NCI-H2107 treated with DMSO at 0.1 percent for 48 hours (cell line): ENCODE measurements around the gene KMT5B.
"Not testable (repeated sequence)": the region's sequence is repeated elsewhere in the genome, so short reads cannot be mapped to it uniquely, and the experiment has no call there.

ENCODE experiments used
- DNase-seq: peaks from one replicate; lab custom pipeline; 2025; ENCODE audit not compliant: unreplicated experiment; lab: John Stamatoyannopoulos, UW

Gene KMT5B

DNA sequence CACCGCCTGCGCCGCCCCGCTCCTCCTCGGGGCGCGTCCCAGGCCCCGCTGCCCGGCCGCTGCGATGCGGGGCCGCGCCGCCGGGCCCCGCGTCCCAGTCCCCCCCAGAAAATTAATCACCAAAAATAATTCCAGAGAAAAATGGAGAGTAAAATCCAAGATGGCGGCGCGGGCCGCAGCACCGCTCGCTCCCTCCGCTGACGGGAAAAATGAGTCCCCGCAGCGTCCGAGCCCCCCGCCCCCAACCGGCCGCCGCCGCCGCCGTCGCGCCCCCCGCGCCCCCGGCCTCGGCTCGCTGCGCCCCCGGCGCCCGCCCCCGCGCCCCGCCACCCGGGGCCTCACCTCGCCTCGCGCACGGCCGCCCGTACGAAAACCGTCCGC is at the start of gene KMT5B:
Gene KMT5B (minus strand): TSS at position 162 of the 381 bp plus-strand sequence. CDS start 23,220 bp downstream, outside the sequence.
- no peak for DNase-seq

DNA sequence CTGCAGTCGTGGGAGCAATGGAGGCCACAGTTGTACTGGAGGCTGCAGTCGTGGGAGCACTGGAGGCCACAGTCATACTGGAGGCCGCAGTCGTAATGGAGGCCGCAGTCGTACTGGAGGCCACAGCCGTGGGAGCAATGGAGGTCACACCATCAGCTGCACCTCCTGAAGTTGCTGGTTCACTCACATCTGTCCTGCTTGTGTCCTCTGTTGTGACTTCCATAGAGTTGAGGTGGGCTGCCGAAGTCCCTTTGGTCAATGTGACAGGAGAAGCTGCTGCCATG is 49.4 kb upstream of the KMT5B start:
- DNase-seq: no peak

DNA sequence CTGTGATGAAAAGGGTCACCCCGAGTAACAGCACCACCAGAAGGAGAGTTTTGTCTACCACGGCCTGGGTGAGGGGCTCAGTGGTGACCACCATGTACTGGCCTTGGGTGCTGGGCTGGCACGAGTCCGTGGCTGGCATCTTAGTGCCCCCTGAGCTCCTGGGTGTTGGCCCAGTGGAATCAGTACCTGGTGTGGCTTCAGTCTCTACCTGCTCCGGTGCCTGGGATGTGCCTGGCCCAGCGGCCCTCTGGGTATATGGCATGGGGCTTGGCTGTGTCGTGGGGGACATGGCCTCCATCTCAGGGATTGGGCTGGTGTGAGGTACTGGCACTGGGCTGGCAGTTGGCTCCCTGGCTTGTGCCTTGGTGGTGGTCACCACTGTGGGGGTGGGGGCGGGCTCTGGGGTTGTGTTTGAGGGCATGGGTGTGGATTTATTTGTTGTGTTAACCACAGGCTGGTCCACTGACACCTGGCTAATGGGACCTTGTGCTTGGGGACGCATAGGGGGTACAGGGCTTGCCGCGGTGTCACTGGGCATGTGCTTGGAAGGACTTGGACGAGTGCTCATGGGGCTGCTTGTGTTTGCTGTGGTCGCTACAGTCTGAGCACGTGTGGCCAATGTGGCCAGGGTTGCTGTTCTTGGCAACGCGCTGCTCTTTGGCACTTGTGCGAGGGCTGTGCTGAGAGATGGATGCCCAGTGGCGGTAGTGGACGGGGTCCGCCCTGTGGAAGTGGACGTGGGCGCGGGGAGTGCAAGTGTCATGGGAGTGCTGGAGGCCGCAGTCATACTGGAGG is 48.9 kb upstream of the KMT5B start:
- DNase-seq: no peak

DNA sequence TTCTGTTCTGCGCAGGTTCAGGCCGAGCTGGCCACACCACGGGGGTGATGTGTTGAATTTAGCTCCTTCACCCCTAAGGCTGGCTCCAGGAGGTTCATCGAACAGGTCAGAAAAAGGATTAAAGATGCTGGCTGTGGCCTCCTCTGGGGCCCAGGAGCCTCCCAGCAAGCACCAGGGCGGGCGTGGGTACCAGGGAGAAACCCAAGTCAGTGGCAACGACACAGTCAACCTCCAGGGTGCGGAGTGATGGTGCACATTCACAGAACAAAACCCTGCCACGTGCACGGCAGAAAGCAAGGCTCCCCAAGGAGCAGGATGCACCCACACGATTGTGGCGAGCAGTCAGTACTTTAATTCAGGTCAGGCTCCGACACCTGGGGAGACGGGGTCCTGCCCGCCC is 47.9 kb upstream of the KMT5B start:
- DNase-seq: no peak

DNA sequence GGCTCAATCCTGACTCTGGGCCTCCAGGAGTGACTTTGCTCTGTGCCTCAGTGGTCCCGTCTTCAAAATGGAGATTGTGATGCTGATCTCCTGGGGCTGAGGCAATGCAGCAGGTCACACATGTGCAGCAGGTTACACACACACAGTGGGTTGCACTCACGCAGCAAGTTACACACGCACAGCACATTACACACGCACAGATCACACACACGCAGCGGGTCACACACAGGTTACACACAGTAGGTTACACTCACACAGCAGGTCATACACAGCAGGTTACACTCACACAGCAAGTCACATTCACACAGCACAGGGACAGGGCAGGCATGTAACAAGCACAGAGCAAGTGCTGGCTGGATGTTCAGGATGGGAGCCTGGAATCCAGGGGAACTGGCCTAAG is 47.4 kb upstream of the KMT5B start:
- no peak for DNase-seq

DNA sequence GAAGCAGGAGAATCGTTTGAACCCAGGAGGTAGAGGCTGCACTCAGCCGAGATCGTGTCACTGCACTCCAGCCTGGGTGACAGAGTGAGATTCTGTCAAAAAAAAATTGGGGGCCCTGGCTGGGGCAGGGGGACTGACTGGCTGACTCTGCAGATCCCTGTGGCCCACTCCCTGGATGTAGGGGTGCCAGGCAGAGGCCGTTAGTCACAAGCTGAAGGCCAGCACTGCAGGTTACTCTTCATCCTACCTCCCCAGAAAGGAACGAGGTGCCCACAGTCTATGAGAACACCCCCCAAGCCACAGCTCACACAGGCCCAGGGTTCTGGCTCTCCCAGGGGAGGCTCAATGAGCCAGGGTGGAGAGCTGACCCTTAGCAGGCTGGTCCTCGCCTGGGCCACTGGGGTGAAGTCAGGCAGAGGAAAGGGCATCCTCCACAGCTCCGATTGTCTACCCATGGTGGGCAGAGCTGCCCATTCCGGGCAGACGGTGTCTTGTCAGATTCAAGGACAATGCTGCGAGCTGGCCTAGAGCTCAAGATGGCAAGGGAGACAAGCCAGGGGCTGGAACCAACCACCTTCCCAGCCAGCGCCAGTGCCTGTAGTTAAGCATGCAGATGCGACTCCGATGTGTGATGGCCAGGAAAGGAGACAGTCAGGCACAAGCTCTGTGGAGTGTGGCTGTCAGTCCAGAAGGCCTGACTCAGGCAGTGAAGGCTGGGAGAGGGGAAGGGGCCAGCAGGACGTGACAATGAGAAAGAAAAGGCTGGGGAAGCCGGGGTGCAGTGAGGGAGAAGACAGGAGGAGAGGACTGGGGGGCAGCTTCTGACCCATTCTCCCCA is 46.2 kb upstream of the KMT5B start:
- DNase-seq: no peak

DNA sequence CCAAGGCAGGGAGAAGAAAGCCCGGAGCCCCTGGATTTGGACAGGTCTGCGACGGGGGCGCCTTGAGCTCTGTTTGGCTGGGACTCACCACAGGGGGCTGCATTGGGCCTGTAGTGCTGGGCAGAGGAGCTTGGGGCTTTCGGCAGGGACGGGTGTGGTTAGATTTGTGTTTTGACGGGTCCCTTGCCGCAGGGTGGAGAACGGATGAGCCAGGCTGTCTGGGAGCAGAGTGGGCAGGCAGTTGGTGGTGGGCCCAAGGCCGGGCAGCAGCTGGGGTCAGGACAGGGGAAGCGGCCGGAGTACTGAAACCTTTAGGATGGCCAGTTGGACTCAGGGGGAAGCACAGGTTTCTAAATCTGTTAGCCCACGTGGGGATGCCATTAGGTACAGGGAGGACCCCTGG is 45.3 kb upstream of the KMT5B start:
- no peak for DNase-seq

DNA sequence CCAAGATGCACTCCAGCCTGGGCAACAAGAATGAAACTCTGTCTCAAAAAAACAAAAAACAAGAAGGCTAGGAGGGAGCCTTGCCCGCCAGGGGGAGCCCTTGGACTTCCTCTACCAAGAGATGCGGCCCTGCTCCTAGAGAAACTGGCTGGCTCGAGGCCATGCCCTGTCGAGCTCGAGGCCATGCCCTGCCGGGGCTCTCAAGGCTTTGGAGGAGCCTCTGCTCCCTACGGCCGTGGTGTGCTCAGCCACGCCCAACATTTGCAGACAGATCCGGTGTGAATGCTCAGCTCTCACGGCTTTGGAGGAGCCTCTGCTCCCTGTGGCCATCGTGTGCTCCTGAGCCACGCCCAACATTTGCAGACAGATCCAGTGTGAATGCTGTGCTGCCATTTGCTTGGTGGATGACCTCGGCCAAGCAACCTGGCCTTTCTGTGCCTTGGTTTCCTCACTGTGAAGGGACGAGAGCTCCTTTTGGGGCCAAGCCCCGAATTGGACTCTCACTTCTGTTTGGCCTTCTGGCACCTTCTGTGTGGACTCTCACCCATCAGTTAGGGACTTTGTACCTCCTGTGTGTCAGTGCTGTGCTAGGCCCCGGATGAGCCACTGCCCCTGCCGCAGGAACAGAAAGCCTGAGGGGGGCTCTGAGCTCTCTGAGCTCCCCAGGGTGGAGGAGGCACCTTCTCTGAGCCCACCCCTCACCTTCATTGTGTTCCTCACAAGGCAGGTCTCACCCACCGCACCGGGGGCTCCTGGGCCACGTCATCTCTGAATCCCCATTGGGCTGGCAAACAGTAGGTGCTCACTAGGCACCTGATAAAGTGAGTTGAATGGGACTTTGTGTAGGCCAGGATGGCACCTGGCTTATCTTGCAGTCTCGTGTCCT is 44.6 kb upstream of the KMT5B start:
- peak; percentile 61 for DNase-seq

DNA sequence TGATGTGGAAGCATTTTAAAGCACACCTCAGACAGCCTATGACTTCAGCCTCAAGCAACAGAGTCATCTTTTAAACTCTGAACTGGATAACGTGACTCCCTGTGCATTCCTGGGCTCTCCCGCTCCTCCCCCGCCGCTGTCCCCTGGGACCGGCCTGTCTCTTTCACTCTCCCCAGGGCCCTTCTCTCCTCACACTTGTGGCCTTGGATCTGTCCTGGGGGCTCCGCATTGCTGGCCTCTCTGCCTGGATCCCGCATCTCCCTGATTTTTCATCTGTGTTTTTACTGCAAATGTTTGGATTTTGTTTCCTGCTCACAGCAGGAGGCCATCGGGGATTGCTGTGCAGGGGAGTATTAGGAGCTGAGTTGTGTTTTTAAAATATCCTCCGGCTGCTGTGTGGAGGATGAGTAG is 43.2 kb upstream of the KMT5B start:
- no peak for DNase-seq

DNA sequence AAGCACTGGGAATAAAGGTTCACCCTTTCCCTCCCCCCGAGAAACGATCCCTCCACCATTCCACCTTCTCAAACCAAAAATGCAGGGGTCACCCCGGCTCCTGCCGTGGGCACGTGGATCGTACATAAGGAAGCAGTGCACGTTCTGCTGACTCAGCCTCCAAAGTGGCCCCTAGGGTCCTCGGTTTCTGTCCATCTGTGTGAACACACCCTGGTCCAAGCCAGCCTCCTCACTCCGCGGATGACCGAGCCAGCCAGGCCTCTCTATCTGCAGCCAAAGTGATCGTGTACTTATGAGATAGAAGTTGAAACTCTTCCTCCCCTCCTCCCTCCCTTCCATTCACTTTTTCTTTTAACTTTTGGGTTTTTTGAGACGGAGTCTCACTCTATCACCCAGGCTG is 42.4 kb upstream of the KMT5B start:
- no peak for DNase-seq

DNA sequence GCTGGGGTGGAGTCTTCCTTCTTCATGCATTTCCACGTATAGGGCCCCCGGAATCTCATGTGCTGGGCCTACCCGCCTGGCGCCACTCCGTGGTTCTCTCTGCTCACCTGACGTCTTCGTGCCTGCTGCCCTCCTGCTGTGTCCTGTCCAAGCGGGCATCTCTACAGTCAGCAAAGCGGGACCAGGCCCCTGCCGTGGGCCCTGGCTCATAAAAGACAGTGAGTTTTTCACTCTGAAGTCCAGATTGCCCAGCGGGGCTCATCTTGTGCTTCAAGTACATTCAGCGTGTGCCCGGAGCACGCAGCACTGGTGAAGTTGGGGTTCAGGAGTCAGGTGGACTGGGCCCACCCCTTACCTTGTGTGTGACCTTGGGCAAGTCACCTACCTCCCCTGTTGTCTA is 41.3 kb upstream of the KMT5B start:
- no peak for DNase-seq

DNA sequence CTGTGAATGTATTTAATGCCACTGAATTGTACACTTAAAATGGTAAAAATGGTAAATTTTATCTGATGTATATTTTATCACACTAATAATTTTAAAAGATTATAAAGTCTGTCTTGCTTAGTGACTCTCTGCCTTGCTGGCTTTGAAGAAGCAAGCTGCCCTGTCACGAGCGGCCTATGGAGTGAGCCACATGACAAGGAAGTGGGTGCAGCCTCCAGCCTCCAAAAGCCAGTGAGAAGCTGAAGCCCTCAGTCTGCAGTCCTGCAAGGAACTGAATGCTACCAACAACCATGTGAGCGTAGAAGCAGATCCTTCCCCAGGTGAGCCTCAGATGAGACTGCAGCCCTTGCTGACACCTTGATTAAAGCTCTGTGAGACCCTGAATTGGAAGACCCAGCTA is 38.7 kb upstream of the KMT5B start:
- no peak for DNase-seq

DNA sequence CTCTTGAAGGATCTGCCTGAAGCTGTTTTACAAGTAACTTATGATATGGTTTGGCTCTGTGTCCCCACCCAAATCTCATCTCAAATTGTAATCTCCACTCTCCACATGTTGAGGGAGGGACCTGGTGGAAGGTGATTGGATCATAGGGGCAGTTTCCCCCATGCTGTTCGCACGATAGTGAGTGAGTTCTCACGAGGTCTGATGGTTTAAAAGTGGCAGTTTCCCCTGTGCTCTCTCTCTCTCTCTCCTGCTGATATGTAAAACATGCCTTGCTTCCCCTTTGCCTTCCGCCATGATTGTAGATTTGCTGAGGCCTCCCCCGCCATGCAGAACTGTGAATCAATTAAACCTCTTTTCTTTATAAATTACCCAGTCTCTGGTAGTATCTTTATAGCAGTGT is 31.8 kb upstream of the KMT5B start:
- not testable (repeated sequence) for DNase-seq

DNA sequence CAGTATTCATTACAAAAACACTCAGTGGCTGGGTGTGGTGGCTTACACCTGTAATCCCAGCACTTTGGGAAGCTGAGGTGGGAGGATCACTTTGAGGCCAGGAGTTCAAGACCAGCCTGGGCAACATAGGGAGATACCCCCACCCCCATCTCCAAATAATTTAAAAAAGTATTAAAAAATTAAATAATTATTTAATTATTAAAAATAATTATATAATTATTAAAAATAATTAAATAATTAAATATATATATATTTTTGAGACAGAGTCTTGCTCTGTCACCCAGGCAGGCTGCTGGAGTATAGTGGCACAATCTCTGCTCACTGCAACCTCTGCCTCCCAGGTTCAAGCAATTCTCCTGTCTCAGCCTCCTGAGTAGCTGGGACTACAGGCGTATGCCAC is 30.8 kb upstream of the KMT5B start:
- DNase-seq: not testable (repeated sequence)

DNA sequence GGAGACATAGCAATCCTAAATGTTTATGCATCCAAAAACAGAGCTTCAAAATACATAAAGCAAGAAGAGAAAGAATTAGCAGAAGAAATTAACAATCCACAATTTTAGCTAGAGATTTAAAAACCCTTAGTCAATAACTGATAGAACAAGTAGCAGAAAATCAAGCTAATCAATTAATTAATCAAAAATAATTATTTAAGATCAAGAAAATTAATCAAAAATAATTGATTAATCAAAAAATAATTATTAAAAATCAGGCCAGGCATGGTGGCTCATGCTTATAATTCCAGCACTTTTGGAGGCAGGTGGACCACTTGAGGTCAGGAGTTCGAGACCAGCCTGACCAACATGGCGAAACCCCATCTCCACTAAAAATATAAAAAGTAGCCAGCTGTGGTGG is 29.5 kb upstream of the KMT5B start:
- no peak for DNase-seq

DNA sequence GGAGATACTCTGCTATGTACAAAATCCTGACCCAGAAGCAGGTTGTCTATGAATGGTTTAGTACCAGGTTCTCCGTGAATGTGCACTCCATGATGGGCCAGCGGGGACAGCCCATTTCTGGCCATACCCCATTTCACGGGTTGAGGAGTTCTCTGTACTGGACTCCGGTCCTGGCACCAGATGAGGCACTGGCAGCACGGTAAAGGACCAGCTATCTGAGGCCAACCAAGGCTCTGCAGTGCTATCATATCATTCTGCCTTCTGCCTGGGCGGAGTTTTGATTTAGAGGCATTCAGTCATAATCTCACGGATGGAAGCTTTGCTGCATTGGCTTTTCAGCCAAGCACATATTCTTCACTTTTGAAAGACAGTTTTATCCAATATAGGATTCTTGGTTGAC is 18.5 kb upstream of the KMT5B start:
- no peak for DNase-seq

DNA sequence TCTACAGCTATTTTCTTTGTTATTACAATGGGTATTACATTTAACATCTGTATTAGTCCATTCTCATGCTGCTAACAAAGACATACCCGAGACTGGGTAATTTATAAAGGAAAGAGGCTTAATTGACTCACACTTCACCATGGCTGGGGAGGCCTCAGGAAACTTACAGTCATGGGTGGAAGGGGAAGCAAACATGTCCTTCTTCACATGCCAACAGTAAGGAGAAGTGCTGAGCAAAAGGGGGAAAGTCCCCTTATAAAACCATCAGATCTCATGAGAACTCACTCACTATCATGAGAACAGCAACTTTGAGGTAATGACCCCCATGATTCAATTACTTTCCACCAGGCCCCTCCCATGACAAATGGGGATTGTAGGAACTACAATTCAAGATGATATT is 16.5 kb upstream of the KMT5B start:
- DNase-seq: no peak

DNA sequence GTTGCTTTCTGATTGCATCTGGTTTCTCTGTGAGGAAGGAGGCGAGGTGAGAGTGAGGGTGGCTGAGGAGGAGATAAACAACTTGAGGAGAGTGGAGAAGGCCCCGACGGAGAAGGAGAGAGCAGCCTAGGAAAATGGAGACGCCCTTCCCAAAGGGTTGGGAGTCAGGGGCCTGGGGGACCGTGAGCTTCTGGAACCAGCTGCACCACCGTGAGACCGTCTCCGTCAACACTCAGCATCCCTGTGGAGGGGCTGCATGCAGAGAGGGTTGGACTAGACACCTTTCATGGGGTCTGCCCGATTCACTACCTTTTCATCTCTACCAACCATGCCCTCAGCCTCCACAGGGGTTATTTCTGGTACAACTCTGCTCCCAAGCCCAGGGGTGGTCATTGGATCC is 13.3 kb upstream of the KMT5B start:
- no peak for DNase-seq

DNA sequence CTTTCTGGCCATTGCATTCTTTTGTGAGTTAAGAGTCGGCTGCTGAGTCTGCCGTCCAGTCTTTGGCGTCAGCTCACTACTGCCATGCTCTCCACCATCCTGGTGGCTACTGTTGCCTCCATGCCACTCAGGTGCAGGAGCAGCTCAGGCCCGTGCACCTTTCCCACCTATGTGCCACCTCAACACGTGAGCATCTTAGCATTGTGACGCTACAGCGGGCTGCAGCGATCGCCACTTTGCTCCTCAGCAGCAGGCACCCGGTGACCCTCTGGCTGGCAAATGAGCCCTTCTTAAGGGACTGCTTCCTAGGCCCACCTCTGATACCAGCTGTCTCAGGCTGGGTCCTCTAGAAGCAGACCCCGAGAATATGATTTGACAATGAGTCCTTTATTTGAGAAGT is 11.5 kb upstream of the KMT5B start:
- DNase-seq: no peak

DNA sequence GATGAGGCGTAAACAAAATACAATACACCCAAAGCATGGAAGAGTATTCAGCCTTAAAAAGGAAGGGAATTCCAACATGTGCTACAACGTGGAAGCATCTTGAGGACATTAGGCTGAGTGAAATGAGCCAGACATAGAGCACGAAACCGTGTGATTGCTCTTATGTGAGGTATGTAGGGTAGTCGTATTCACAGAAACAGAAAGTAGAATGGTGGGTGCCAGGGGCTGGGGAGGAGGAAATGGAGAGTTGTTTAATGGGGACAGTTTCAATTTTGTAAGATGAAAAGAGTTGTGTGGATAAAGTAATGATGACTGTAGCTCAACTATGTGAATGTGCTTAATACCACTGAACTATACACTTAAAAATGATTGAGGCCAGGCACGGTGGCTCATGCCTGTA is 10.2 kb upstream of the KMT5B start:
- no peak for DNase-seq

DNA sequence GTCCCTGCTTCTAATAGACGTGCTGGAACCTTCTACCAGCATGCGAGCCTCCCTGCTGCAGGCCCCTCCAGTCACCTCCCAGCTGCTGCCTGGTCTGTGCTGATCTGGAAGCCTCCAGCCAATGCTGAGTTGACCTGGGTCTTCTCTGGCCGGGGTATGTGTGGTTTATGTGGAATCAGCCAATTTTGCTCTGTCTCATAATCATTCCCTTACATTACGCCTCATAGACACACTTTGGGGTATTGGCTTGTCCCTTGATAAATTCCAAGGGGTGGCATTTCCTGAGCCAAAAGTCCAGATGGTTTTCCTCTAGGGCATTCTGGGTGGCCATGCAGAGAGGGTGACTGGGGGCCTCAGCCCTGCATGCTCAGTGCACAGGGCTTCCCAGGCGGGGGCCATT is 8.3 kb upstream of the KMT5B start:
- no peak for DNase-seq
